OCI-M1 (cell line): ENCODE data around the gene YEATS4.

Experiments used
- DNase-seq: peaks from one replicate; lab custom pipeline; 2025; lab: John Stamatoyannopoulos, UW

The YEATS4 gene

DNA sequence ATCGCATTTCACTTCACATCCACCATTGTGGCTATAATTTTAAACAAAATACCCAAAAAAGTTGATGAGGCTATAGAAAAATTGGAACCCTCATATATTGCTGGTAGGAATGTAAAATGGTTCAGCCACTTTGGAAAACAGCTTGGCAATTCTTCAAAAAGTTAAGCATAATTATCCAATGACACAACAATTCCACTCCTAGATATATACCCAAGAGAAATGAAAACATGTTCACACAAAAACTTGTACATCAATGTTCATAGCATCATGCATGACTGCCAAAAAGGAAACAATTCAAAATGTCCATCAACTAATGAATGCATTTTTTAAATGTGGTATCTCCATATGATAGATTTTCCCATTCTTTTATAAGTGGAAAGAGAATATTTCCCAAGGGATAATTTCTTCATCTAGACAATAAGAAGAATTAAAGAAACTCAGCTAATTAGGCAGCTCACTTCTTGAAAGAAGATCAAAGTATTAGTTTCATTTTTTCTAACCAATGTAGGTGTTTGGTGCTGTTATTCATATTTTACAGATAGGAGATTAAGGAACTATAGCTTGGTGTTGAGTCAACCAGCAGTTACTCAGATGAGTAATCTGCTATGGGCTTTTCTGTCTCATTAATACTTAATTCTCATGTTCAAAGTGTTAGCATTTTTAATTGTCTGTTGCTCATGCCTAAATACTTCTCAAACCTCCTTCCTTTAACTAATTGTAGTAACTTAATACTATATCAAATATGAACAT, 32.8 kb downstream of the YEATS4 start:
- DNase-seq, result no peak

DNA sequence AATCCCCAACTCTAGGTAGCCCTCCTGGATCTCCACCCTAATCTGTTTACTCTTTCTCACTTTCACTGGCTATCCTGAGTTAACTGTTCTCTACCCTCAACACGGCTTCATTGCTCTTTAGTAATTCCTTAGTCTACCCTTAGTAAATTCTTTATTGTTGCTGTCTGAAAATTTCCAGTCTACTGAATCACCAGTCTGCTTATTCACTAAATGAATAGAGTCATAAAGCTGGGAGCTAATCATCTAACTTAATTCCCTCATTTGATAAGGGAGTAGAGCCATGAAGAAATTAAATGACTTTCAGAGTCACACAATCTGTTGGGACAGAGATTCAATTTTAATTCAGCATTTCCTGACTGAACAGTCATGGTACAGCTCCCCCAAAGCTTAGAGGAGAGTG, 36.5 kb downstream of the YEATS4 start:
- DNase-seq, result no peak

DNA sequence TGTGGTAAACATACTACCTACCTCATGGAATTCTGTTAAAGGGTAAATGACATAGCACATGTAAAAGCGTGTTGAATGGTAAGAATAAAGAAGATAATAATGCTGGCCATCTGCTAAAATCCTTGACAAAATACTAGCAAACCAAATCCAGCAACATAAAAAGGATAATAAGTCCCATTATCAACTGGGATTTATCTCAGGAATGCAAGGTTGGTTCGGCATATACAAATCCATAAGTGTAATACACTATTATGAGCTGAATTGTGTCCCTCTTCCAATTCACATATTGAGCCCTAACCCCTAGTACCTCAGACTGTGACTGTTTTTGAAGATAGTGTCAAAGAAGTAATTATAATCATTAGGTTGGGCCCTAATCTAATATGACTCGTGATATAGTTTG, 37.4 kb downstream of the YEATS4 start:
- DNase-seq, result no peak

DNA sequence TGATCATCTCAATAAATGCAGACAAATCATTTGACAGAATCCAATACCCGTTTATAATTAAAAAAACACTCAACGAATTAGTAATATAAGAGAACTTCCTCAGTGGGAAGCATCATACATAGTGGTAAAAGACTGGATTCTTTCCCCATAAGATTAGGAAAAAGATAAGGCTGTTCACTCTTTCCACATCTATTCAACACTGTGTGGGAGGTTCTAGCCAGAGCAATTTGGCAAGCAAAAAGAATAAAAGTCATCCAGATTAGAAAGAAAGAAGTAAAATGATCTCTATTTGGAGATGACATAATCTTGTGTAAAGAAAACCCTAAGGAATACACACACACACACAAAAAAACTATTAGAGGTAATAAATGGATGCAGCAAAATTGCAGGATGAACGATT, 38.4 kb downstream of the YEATS4 start:
- no peak for DNase-seq

DNA sequence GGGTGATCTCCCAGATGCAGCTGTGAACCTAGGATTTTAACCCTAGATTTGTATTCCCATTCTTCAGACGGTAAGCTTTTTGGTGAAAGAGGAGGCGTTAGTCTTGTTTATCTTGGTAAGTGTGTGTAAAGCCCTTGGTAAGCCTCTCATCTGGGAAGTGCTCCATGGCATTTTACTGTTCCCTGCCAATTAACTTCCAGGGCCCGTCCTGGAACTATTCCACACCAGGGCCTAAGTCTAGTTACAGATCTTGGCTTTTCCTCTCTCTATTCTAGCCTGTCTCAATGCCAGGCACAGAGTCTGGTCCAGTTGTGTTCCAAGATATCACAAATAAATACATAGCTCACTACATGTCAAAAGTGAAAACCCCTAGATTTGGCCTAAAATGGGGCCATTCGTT, 42.4 kb downstream of the YEATS4 start:
- DNase-seq, result no peak

DNA sequence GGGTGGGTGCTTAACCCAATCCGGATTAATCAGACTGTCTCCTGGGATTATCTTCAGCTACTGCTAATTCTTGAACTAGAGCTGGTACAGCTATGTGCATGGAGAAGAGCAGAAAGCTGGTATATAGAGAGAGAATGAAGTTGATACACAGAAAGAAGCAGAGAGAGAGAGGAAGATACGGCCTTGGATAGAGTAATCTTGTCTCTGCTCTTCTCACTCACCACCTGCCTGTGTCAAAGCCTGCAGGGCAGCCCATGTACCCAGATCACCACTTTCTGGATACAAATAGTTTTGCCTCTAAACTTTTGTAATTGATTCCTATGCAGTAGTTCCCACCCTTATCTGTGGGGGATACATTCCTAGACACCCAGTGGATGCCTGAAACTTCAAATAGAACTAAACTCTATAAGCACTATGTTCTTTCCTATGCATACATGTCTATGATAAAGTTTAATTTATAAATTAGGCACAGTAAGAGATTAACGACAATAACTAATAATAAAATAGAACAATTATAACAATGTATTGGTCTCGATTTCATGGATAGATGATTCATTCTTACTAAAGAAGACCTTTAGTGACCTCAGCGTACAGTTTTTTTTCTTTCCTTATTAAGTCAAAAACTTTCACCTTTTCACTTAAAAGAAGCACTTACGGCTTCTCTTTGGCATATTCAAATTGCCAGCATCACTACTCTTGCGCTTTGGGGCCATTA, 45.5 kb downstream of the YEATS4 start:
- no peak for DNase-seq

DNA sequence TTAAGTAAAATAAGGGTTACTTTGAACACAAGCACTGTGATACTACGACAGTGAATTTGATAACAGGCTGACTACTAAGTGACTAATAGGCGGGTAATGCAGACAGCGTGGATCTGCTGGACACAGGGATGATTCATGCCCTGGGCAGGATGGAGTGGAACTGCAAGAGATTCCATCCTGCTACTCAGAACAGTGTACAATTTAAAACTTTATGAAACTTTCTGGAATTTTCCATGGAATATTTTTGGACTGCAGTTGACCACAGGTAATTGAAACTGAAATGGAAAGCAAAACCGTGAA, 46.0 kb downstream of the YEATS4 start:
- no peak for DNase-seq

DNA sequence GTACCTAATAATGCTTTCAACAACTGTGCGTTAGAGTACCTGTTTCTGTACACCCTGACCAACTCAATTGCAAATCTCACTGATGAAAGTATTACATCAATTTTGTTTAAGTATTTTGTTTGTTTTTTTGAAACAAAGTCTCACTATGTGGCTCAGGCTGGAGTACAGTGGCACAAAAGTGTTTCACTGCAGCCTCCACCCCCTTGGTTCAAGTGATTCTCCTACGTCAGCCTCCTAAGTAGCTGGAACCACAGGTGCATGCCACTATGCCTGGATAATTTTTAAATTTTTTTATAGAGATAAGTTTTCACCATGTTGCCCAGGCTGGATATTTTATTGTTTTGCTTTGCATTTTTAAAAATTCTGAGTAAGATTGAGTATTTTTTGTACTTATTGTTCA, 46.7 kb downstream of the YEATS4 start:
- DNase-seq, result no peak

DNA sequence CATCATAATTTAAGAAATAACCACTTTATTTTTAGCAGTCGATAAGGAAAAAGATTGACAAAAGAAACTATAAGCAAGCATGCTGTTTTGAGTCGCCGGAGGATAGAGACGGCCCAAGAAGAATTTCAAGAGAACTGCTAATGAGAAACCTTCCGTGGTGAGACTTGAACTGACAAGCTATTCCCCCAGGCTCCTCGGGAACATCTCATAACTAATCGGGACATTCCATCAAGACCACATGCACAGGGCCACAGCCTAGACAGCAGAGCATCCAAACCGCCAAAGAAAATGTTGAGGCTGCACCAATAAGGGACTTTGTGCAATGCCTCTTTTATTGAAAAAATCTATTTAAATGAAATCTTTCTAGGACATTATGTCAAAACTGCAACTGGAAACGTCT, 51.0 kb downstream of the YEATS4 start:
- no peak for DNase-seq

DNA sequence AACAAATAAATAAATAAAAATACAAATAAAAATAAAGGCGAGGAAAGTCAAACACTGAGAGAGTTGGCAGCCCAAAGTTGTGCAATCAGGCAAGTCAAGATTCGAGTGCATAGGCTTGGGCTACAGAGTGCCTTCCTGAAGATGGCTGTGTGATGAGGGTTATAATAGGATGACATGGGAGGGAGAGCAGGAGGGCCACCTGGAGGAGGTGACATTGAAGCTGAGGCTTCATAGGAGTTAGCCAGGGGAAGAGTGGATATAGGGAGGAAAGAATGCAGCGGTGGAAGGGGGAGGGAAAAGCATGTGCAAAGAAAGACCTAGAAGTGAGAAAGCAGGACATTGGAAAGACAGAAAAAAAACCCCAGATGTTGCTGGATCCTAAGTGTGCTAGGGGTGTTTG, 53.1 kb downstream of the YEATS4 start:
- no peak for DNase-seq

DNA sequence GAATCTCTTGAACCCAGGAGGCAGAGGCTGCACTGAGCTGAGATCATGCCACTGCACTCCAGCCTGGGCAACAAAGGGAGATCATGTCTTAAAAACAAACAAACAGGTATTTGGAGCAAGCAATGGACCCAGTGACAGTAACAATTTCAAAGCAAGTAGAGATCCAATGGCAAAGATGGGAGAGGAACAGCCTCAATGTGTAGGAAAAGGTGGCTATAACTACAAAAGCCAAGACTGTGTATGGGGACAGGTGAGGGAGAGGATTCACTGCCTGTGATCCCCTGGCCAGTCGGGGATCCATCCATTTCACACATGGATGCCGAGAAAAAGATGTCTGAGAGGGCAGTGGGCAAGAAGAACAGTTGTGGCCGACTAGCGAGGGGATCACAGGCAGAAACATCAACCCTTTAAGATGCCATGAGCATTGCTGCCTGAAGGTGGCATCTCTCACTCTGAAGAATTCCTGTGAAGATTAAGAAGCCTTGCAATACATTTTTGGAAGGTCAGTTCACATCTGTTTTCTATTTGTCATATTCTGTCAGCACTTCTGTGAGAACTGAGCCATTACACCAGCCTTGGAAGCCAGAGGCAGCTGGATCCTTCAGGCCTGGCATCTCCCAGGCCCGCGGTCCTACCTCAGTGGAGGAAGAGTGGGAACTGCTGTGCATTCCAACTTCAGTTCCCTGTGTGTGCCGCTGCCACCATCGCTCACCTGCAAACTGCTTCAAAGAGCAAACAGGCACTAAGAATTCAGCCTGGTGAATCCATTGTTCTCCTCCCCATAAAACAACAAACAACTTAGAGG, 56.1 kb downstream of the YEATS4 start:
- DNase-seq, result peak; percentile 55

DNA sequence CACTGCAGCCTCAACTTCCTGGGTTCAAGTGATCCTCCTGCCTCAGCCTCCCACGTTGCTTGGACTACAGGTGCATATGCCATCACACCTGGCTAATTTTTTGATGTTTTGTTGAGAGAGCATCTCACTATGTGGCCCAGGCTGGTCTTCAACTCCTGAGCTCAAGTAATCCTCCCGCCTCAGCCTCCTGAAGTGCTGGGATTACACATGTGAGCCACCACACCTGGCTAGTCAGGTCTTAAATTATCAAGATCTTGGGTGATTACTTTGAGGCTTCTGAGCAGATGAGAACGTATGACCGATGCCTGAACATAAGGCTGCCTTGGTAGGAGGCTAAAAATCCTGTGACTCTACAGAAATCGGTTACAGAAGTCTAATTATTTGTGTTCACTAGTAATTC, 57.7 kb downstream of the YEATS4 start:
- DNase-seq, result no peak

DNA sequence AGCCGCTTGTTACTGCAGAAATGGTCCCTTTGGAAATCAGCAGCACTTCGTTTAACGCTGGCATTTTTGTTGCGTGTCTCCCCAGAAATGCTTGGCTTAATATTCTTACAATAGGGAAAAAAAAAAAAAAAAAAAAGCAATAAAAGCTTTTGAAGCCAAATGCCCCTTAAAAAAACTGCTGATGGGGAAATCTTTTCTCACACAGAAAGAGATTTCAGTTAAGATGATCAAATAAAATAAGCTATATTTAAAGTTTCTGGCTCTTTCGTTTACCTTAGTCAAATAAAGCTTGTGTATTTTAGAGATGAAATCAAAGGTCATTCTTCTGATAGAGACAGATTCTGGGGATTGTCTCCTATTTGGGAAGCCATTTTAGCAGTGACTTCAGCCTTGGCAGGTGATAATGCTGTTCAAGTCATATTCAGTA, 58.2 kb downstream of the YEATS4 start:
- DNase-seq, result no peak

DNA sequence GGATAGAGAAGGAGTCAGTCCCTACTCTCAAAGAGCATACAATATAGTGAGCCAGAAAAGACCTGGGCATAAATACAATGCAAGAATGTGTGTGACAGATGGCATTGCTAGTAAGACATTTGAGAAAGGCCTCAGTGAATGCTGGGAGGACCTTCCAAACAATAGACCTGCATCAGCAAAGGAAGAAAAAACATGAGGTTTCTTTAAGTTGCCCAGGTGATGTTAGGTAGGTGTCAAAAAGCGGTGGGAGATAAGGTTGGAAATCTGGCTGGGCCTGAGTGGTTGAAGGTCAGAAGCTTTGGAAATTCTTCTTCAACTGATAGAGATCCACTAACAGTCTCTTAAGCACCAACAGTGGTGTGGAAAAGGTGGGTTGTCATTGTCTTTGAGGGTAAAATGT, 60.2 kb downstream of the YEATS4 start:
- DNase-seq, result no peak

DNA sequence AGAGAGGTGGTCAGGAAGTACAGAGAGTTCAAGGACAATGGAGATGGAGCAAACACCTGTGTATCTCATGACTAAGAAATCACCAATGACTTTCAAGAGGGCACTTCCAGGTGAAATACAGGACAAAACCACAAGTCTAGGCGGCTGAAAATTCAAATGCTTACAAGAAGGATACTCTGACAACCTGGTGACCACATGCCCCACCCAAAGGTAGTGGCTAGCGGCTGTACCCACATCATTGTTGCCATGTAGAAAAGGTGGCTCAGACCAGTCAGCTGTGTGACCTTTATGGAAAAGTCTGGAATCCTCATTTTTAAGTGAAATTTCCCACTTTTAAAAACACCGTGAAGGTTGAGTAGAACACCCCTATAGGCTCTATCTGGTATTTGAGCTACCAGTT, 62.0 kb downstream of the YEATS4 start:
- no peak for DNase-seq

DNA sequence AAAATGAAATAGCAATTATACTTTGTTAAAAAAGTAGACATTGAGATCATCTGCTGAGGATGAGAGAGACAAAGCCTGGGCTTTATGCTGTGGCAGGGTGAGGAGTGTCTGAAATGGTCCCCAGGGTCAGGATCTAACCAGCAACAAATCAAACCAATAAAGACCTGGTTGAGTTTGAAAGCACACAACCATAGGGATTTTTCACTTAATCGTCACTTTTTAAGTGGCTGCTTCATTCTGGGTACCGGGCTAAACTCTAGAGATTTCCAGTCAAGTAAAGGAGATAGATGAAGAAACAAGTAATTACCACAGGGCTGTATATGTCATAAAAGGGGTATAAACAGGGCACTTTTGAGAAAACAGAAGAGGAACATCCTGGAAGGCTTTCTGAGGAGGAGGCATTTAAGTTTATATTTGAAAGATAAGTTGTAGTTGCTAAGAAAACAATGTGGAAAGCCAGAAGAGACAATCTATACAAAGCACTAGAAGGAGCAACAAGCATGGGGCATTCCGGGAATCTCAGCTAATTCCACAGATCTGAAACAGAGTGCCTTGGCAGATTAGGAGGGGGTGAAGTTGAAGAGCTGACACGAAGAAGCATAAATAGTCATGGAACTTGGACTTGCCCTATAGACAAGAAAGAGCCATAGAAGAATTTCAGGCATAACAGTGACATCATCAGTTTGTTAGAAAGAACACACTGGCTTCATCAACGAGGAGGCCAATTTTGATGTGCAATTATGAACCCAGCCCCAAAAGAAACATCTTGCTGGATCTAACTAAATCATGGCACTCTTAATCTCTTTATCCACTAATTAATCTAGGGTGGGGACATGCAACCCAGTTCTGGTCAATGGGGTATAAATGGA, 63.7 kb downstream of the YEATS4 start:
- DNase-seq, result no peak

DNA sequence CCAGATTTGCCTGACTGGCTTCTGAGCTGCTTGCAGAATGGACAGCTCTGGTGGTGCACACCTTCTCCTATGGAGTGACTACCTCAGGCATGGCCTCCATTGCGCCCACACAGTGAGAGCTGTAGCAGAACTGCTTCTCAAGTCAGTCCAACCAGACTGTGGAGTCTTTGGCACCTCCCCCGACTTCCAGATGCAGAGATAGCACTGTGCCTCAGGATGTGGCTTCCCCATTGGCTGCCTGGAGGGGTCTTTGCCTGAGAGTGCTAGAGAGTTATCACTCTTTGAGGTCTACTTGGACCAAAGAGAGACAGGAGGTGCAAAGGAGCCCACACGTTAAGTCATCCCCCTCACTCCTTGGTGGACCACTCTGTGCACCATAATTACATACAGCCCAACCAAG, 65.9 kb downstream of the YEATS4 start:
- DNase-seq, result peak; percentile 35

DNA sequence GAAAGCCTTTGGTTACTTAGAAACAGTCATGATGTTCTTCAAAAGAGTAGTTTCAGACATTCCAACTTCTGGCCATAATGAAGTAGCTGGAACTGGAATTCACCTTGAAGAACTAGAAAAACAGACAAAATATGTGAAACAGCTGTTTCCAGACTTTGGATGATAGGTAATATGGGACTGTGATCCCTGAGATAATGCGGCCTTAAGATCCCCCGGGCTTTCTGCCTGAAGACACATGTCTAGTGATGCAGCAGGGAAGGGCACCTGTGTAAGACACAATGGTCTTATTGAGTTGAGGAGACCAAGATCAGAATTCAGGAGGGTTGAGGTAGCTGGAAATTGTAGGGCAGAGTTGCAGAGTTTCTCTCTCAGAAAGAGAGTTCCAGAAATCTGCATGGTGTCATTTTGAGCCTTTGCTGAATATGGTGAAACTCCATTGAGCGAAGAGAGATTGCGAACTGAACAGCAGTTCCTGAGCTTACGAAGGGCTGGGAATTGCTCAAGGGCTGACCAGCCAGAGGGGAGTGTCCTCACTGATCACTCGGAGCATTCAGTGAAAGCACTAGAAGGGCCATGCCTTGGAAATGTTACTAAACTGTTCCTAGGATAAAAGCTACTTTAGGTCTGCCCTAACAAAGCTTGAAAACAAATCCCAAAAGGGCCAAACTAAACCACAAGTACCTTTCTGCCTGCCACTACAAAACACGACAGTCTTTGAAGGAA, 69.0 kb downstream of the YEATS4 start:
- DNase-seq, result no peak

DNA sequence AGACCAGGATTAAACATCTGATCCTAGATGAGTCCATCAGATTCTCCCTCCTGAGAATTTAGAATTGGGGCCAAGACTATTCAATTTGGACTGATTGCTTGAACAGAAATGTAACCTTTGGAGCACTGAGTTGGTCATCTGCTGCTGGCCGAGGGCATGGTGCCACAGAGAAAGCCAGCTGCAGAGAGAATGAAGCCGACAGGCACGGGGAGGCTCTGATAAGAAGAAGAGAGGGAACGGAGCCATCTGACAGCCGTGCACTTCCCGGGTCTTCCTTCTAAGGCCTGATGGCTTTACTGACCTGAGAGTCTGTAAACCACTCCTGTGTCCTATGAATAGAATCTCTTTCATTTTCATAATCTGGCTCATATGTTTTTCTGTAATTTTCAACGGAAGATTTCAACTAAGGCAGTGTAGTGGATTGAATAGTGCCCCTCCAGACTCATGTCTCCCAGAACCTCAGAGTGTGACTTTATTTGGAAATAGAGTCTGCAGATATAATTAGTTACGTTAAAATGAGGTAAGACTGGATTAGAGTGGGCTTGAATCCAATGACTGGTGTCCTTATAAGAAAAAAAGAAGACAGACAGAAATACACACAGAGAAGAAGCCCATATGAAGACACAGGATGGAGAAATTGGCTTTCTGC, 71.5 kb downstream of the YEATS4 start:
- DNase-seq, result no peak

DNA sequence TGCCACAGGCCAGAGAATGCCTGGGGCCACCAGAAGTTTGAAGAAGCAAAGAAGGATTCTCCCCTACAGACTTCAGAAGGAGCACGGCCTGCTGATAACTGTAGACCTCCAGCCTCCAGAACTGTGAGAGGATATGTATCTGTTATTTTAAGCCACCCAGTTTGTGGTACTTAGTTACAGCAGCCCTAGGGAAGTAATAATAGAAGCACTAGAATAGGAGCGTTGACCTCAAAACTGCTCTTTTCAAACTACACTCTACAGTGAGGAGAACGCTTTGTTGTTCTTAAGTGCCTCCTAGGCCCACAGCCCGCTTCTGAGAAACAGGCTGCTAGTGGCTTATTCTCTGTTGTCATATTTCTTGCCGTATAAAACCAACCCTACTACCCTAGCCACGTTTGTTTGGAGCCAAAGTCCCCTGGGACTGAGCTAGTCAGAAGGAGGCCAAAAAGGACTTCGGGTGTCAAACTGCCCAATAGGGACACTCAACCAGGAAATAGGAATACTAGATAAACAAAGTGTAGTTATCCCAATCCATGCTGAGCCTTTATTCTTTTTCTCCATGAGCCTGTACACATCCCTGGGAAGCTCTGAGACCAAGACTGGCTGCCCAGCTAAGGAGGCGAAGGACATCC, 72.2 kb downstream of the YEATS4 start:
- DNase-seq, result no peak

DNA sequence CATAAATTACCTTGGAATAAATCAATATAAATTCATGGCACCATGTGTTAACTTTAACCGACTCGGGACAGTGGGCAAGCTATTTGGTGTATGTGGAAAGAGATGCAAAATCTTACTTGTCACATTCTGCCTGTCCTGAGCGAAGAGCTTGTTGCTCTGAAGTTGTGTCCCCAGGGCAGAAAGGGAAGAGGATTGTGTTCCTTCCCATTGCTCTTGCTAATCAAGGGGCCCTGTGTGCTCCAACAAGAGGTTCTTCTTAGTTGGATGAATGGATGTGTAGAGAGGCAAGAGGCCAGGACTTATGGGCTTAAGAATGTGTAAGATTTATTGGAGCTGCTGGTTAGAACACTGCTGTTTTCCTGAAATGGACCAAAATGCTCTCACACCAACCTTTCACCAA, 74.1 kb downstream of the YEATS4 start:
- no peak for DNase-seq
